Hippocampal formation (tissue), 2 donors: Measurements from ENCODE around the gene ZDHHC16.
"Not testable (repeated sequence)": the region's sequence is repeated elsewhere in the genome, so short reads cannot be mapped to it uniquely, and the experiment has no call there.

Experiments
- DNase-seq, 2 donors: peaks; one replicate each; lab custom pipeline; 2025; lab: John Stamatoyannopoulos, UW

Gene ZDHHC16

GRCh38 chr10:97445722-97446639 is at the start of gene ZDHHC16, which contains the start of gene EXOSC1:
Gene ZDHHC16 (plus strand): TSS chr10:97446175. CDS start chr10:97451676, 5,501 bp downstream.
Gene EXOSC1 (minus strand): TSS chr10:97446006. CDS start chr10:97445985, 21 bp downstream.
- peak; percentile 91 to 98 for DNase-seq

- DNase-seq: no peak
Measured at GRCh38 chr10:97399843-97400545, 46.0 kb upstream of the ZDHHC16 start.

GRCh38 chr10:97400665-97401454 is 45.1 kb upstream of the ZDHHC16 start, which contains the start of gene RRP12:
Gene RRP12 (minus strand): TSS chr10:97401340. CDS start chr10:97401231, 109 bp downstream.
- peak; percentile 79 to 89 for DNase-seq

DNA sequence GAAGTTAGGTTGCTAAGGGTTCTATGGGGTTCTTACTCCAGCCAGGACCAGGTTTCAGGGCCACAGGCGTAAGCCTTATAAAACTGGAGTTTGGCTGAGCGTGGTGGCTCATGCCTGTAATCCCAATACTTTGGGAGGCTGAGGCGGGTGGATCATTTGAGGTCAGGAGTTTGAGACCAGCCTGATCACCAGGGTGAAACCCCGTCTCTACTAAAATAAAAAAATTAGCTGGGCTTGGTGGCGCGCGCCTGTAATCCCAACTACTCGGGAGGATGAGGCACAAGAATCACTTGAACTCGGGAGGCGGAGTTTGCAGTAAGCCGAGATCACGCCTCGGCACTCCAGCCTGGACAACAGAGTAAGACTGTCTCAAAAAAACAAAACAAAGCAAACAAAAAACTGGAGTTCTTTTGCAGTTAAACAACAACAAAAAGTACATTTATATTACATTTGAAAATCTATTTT is 44.5 kb upstream of the ZDHHC16 start:
- no peak for DNase-seq

DNA sequence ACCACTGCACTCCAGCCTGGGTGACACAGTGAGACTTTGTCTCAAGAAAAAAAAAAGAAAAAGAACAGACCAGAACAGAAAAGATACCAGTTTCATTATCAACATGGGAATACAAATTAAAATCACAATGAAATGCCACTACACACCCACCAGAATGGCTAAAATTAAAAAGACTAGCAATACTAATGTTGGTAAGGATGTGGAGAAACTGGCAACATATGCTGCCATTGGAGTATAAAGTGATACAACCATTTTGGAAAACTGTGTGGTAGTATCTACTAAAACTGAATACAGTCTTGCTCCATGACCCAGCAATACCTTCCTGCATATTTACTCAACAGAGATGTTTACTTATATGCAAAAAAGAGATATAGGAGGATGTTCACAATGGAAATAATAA is 41.9 kb upstream of the ZDHHC16 start:
- no peak for DNase-seq

GRCh38 chr10:97406064-97406463 is 39.9 kb upstream of the ZDHHC16 start:
- peak in 1 of 2 donors; percentile 15 for DNase-seq

DNA sequence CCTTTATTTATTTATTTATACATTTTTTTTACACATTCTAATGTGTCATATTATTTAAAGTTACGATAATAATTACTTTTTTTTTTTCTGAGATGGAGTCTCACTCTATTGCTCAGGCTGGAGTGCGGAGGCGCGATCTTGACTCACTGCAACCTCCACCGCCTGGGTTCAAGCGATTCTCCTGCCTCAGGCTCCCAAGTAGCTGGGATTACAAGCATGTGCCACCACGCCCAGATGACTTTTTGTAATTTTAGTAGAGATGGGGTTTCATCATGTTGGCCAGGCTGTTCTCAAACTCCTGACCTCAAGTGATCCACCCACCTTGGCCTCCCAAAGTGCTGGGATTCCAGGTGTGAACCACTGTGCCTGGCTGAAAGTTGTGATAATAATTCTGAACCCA is 39.5 kb upstream of the ZDHHC16 start:
- not testable (repeated sequence) for DNase-seq

DNA sequence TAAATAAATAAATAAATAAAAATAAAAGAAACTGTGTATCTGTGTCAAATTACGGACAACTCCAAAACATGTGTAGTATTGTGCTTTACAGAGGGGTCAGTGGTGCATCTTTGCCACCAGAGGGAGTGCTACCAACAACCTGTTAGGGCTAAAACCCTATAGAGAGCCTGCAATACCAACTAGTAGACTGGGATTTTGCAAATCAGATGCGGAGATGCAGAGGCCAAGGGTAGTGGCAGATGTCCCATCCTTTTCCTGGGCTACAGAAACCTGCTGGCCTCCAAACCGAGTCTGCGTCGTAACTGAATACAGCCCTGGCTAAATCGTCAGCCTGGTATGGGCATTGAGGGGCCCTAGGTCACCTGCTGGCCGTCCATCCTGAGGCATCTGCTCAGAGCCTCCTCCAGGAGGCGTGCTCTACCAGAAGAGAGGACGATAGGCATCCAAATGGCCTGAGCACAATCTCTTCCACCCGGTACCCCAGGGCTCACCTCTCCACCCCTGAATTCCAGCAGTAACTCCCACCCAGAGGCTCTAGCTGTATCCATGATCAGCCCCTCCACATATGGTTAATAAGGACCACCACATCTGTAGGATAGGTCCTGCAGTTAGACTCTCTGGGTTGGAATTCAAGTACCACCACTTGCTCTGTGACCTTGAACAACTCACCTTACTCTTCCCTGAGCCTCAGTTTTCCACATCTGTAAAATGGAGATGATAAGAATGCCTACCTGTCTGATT is 38.6 kb upstream of the ZDHHC16 start:
- DNase-seq: peak; percentile 36 to 80

- no peak for DNase-seq
Measured at GRCh38 chr10:97407952-97408248, 38.1 kb upstream of the ZDHHC16 start.

DNA sequence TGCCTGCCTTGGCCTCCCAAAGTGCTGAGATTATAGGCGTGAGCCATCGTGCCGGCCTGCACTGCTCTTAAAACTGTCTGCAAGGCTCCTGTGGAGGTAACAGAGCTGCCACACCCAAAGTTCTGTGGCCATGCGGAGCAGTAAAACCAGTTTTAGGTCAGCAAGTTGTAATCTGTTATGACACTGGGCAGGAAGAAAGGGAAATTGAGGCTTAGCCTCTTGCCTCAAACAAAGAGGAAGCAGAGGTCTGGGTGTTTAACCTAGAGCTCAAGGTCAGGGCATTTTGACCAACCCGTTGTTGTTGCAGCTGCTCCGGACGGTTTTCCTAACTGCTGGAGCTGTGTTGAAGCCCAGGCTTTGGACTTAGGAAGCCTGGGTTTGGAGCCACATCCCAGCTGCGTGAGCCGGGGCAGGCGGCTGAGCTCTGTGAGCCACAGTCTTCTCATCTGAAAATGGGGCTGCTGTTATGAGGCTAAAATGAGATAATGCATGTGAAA is 37.4 kb upstream of the ZDHHC16 start:
- DNase-seq: no peak

DNA sequence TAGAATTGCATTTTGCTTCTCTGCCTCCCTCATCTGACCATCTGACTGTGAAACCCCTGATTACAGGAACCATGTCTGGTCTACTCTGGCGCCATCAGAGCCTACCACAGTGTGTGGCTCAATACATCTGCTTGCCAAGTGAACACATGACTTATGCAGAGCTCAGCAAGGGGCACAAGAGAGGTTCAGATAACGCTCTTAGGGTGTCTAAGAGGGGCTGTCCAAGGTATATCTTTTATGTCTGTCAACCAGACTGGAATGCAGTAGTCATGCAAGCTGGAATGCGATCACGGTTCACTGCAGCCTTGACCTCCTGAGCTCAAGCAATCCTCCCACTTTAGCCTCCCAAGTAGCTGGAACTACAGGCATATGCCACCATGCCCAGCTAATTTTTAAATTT is 34.6 kb upstream of the ZDHHC16 start:
- no peak for DNase-seq

GRCh38 chr10:97412891-97413304 is 33.1 kb upstream of the ZDHHC16 start:
- DNase-seq: no peak

- no peak for DNase-seq
Measured at GRCh38 chr10:97416565-97416964, 29.4 kb upstream of the ZDHHC16 start.

DNA sequence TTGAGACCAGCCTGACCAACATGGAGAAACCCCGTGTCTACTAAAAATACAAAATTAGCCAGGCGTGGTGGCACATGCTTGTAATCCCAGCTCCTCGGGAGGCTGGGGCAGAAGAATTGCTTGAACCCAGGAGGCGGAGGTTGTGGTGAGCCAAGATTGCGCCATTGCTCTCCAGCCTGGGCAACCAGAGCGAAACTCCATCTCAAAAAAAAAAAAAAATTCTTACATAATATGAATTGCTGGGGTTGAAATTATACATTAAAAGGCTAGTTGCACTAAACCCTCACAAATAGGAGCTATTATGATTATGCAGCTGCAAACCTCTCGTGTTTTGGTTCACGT is 22.2 kb upstream of the ZDHHC16 start:
- not testable (repeated sequence) for DNase-seq

DNA sequence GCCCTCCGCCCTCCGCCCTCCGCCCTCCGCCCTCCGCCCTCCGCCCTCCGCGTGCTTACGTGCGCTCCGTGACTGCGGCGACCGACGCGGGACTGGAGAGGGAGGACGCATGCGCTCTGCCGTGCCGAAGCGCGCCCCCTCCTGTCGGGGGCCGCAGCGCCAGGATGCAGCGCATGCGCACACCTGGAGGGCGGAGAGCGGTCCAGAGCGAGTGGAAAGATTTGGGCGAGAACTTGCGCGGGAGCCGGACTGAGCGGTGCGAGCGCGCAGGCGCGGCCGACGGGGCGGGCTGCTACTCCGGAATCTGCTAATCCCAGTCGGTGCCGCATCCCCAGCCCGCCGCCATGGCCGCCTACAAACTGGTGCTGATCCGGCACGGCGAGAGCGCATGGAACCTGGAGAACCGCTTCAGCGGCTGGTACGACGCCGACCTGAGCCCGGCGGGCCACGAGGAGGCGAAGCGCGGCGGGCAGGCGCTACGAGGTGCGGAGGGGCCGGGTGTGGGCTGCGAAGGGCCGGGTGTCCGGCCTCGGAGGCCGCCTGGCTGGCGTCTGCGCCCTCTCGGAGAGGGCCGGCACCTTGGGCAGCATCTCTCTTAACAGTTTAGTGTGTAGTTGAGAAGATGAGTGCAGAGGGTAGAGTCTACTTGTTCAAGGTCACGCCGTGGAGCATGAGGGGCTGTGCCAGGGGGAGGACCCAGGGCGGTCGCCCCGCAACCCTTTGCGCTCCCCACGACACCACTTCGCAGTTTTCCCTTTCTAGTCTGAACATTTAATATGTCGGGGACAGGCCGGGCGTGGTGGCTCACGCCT is 19.8 kb upstream of the ZDHHC16 start, which contains the start of gene PGAM1:
PGAM1 (plus strand) TSS at position 228 of the 812 bp plus-strand sequence; CDS start at position 345, 117 bp downstream.
- peak; percentile 91 to 93 for DNase-seq

- DNase-seq: no peak
Measured at GRCh38 chr10:97426776-97427570, 19.0 kb upstream of the ZDHHC16 start.

DNA sequence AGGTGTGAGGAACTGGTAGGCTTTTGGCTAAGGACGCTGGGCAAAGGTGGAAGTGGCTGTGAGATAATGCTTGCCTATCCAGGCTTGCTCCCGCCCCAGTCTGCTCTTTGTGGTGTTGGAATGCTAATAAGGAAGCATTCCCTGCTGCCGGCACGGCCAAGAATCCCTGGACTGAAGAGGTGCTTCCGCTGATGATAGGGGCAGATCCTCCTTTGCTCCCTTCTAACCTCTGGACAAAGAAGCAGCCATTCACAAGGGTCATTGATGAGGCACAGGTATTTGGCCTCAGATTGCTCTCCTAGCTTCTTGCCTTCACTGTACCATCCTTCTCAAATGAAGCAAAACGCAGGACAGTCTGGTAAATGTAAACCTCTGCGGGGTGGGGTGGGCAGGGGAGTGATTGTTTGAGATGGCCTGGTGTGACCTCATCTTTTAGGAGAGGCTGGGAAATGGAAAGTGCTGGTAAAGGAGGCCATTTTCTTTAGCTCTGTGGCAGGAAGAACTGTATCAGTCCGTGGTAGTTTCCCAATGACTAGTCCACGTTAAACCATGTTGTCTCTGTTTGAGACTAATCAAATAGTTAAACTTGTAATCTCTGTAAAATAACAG is 18.3 kb upstream of the ZDHHC16 start:
- no peak for DNase-seq

DNA sequence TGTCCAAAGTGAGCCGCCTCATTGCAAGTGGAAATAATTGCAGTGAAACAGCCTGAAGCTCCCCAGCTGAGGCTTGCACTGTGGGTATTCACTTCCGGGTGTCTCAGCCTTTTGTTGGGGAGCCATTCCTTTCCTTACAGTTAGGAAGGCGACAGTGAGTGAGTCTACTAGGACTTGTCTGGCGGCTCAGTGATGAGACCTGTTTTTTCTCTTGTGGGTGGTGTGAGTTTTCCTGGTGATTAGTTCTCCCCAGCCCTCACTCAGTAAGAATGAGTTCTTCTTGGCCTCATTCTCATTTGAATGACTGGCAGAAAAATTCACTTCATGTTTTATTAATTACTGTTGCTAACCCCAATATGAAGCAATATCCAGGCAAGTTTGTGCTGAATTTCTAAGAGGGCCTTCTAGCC is 17.4 kb upstream of the ZDHHC16 start:
- DNase-seq: no peak

GRCh38 chr10:97434055-97434454 is 11.9 kb upstream of the ZDHHC16 start:
- no peak for DNase-seq
